HCT116 (cell line): ENCODE measurements around the gene GPR157. TPM values are rescaled to one million over a fixed set of nuclear protein-coding genes. Genes with fewer than 3 reads are reported as not detected.

Experiments used
- ATAC-seq: fragments of 200-7000 bp; cut with Tn5 transposase; 2 replicates; pipeline ENCODE4 v1.9.1; 2020; ENCODE audit warnings: mild to moderate bottlenecking, moderate library complexity
- BruUV-seq: library from RNA; stranded (reverse); fragments of 400-500 nt; replicated peaks from 2 replicates; lab custom pipeline; 2021; lab: Mats Ljungman, UMichigan
- CTCF ChIA-PET: fragments of 300-600 bp; sonication (Branson Sonifier 250); formaldehyde crosslinking; loops from one replicate; lab custom pipeline; 2021; ENCODE audit warnings: antibody characterized with exemption; lab: Charles Lee
- POLR2A ChIA-PET: fragments of 300-600, 350-600 bp; sonication (Branson Sonifier 250); formaldehyde crosslinking; loops from one replicate; lab custom pipeline; 2021; ENCODE audit warnings: antibody characterized with exemption; lab: Charles Lee
- RAD21 ChIA-PET, 2 experiments: fragments of 300-600 bp; sonication (Branson Sonifier 250); formaldehyde crosslinking; loops; one replicate each; lab custom pipeline; 2023; ENCODE audit warnings: low total read pairs in 2 of 2; ENCODE audit not compliant: uncharacterized antibody in 2 of 2, unreplicated experiment in 2 of 2, low non-redundant PET in 1 of 2; lab: Charles Lee
- DNase-seq: peaks from one replicate; pipeline ENCODE4 v3.0.0-alpha.2; 2010; ENCODE audit warnings: low read depth, low spot score
- H2AFZ ChIP-seq: fragments of 200-600 bp; shearing (Covaris generic), sonication (generic); 2 replicates; pipeline ENCODE4 v1.6.1; 2017; ENCODE audit warnings: low read depth, mixed run types, mixed read lengths, antibody characterized with exemption, low read length; ENCODE audit not compliant: poor library complexity, severe bottlenecking
- H3K27ac ChIP-seq: 2 replicates; pipeline ENCODE4 v1.5.1; 2012; ENCODE audit warnings: low read depth, low read length
- H3K27me3 ChIP-seq: fragments of 200-600 bp; sonication (generic); 2 replicates; pipeline ENCODE4 v1.6.1; 2016; ENCODE audit warnings: mixed run types, low read length, mixed read lengths; ENCODE audit not compliant: insufficient read depth
- H3K36me3 ChIP-seq, 2 experiments: fragments of 200-500 bp in 1 of 2; fragments of 200-600 bp in 1 of 2; sonication (Bioruptor generic) in 1 of 2; sonication (generic) in 1 of 2; 2 replicates each; pipeline versions ENCODE4 v1.5.1 to v1.6.1; 2014 to 2016; ENCODE audit warnings: low read length in 2 of 2, inconsistent platforms in 1 of 2, mixed read lengths in 1 of 2, mixed run types in 1 of 2; ENCODE audit not compliant: insufficient read depth in 2 of 2, control insufficient read depth in 1 of 2
- H3K4me1 ChIP-seq, 2 experiments: fragments of 200-600 bp in 1 of 2; sonication (generic) in 1 of 2; 2 replicates each; pipeline versions ENCODE4 v1.5.1 to v1.6.1; 2012 to 2017; ENCODE audit warnings: low read length in 2 of 2, inconsistent platforms in 1 of 2, mild to moderate bottlenecking in 1 of 2, mixed read lengths in 1 of 2, mixed run types in 1 of 2, moderate library complexity in 1 of 2; ENCODE audit not compliant: insufficient read depth in 2 of 2, control insufficient read depth in 1 of 2
- H3K4me2 ChIP-seq: fragments of 200-600 bp; sonication (generic); 2 replicates; pipeline ENCODE4 v1.6.1; 2017; ENCODE audit warnings: mixed run types, low read length, mixed read lengths
- H3K4me3 ChIP-seq, 2 experiments: fragments of 200-600 bp in 1 of 2; sonication (generic) in 1 of 2; replicated peaks in 1 of 2; 2 replicates each; pipeline ENCODE4 v1.5.1; 2011 to 2016; ENCODE audit warnings: low read length in 2 of 2, control low read depth in 1 of 2, low read depth in 1 of 2, mild to moderate bottlenecking in 1 of 2, mixed read lengths in 1 of 2, mixed run types in 1 of 2
- H3K79me2 ChIP-seq: fragments of 200-600 bp; sonication (generic); 2 replicates; pipeline ENCODE4 v1.6.1; 2017; ENCODE audit warnings: mild to moderate bottlenecking, mixed run types, low read length, moderate library complexity, mixed read lengths; ENCODE audit not compliant: insufficient read depth
- H3K9ac ChIP-seq: fragments of 200-600 bp; sonication (generic); 2 replicates; pipeline ENCODE4 v1.6.1; 2016; ENCODE audit warnings: low read length, mixed read lengths
- H3K9me2 ChIP-seq: fragments of 200-600 bp; sonication (generic), shearing (Covaris generic); 2 replicates; pipeline ENCODE4 v1.6.1; 2017; ENCODE audit warnings: mixed run types, mild to moderate bottlenecking, moderate library complexity; ENCODE audit not compliant: insufficient read depth
- H3K9me3 ChIP-seq, 2 experiments: fragments of 200-500 bp in 1 of 2; fragments of 200-600 bp in 1 of 2; sonication (Bioruptor generic) in 1 of 2; sonication (generic) in 1 of 2; 2 replicates each; pipeline ENCODE4 v1.6.1; 2014 to 2017; ENCODE audit warnings: low read length in 2 of 2, mixed read lengths in 2 of 2, inconsistent platforms in 1 of 2, low read depth in 1 of 2, mild to moderate bottlenecking in 1 of 2, mixed run types in 1 of 2, moderate library complexity in 1 of 2; ENCODE audit not compliant: control insufficient read depth in 1 of 2, insufficient read depth in 1 of 2
- H4K20me1 ChIP-seq: fragments of 200-600 bp; sonication (generic), shearing (Covaris generic); 2 replicates; pipeline ENCODE4 v1.6.1; 2017; ENCODE audit warnings: mixed run types, mild to moderate bottlenecking, moderate library complexity; ENCODE audit not compliant: insufficient read depth
- ATF3 ChIP-seq: IDR thresholded peaks from 2 replicates; pipeline ENCODE4 v1.6.1; 2012
- CBX3 ChIP-seq: IDR thresholded peaks from 2 replicates; pipeline ENCODE4 v1.6.1; 2012; ENCODE audit warnings: low read depth
- CEBPB ChIP-seq: IDR thresholded peaks from 2 replicates; pipeline ENCODE4 v1.6.1; 2012; ENCODE audit warnings: low read depth
- CTCF ChIP-seq, 3 experiments: fragments of 200-600 bp in 1 of 3; sonication (generic) in 1 of 3; IDR thresholded peaks in 2 of 3; conservative IDR thresholded peaks in 1 of 3; 2 replicates each; pipeline ENCODE4 v1.5.1; 2012 to 2017; ENCODE audit warnings: low read depth in 2 of 3, low read length in 2 of 3, antibody characterized with exemption in 1 of 3, borderline replicate concordance in 1 of 3, control low read depth in 1 of 3, mild to moderate bottlenecking in 1 of 3, mixed read lengths in 1 of 3, mixed run types in 1 of 3, moderate library complexity in 1 of 3; ENCODE audit not compliant: insufficient read depth in 1 of 3
- EGR1 ChIP-seq: IDR thresholded peaks from 2 replicates; pipeline ENCODE4 v1.6.1; 2012; ENCODE audit warnings: low read depth
- EZH2 ChIP-seq: fragments of 200-600 bp; sonication (generic); IDR thresholded peaks from 2 replicates; pipeline ENCODE4 v1.6.1; 2017; ENCODE audit warnings: antibody characterized with exemption, mixed run types
- EZH2phosphoT487 ChIP-seq: fragments of 200-600 bp; IDR thresholded peaks from 2 replicates; pipeline ENCODE4 v1.6.1; 2018; ENCODE audit warnings: antibody characterized with exemption, borderline replicate concordance
- FOSL1 ChIP-seq: IDR thresholded peaks from 2 replicates; pipeline ENCODE4 v1.6.1; 2012; ENCODE audit warnings: low read depth
- JUND ChIP-seq: IDR thresholded peaks from 2 replicates; pipeline ENCODE4 v1.6.1; 2012
- MAX ChIP-seq: IDR thresholded peaks from 2 replicates; pipeline ENCODE4 v1.6.1; 2012
- POLR2AphosphoS5 ChIP-seq: IDR thresholded peaks from 2 replicates; pipeline ENCODE4 v1.6.1; 2011; ENCODE audit warnings: mild to moderate bottlenecking, low read depth, low read length, moderate library complexity
- RAD21 ChIP-seq: IDR thresholded peaks from 2 replicates; pipeline ENCODE4 v1.6.1; 2012; ENCODE audit warnings: low read depth, mild to moderate bottlenecking
- REST ChIP-seq: IDR thresholded peaks from 2 replicates; pipeline ENCODE4 v1.6.1; 2012; ENCODE audit warnings: low read depth
- SP1 ChIP-seq: IDR thresholded peaks from 2 replicates; pipeline ENCODE4 v1.6.1; 2012; ENCODE audit warnings: low read depth
- SRF ChIP-seq: IDR thresholded peaks from 2 replicates; pipeline ENCODE4 v1.6.1; 2012; ENCODE audit warnings: low read depth
- TCF7L2 ChIP-seq: IDR thresholded peaks from 2 replicates; pipeline ENCODE4 v1.7.0; 2011; ENCODE audit warnings: borderline replicate concordance, inconsistent platforms; ENCODE audit not compliant: insufficient read depth, insufficient read length; ENCODE audit errors: extremely low read depth
- YY1 ChIP-seq: IDR thresholded peaks from 2 replicates; pipeline ENCODE4 v1.6.1; 2011; ENCODE audit warnings: low read length, low read depth, moderate library complexity, mild to moderate bottlenecking; ENCODE audit not compliant: insufficient replicate concordance; ENCODE audit errors: extremely low read depth
- ZBTB33 ChIP-seq: IDR thresholded peaks from 2 replicates; pipeline ENCODE4 v1.6.1; 2011; ENCODE audit warnings: mild to moderate bottlenecking, low read length, moderate library complexity; ENCODE audit not compliant: insufficient replicate concordance; ENCODE audit errors: extremely low read depth
- ZFX ChIP-seq: fragments of 450-650 bp; IDR thresholded peaks from 2 replicates; pipeline ENCODE4 v1.6.1; 2017
- ZNF274 ChIP-seq: fragments of 200-500 bp; sonication (Bioruptor generic); IDR thresholded peaks from 2 replicates; pipeline ENCODE4 v1.6.1; 2014; ENCODE audit warnings: mild to moderate bottlenecking, low read depth, low read length, inconsistent platforms
- intact Hi-C: fragments of 100-400 bp; cut with micrococcal nuclease; formaldehyde crosslinking; loops from 2 replicates; pipeline ENCODE4 v1.10.0; 2022
- total RNA-seq: library from RNA; stranded (reverse); gene quantifications from one replicate; pipeline ENCODE4 v1.2.1, GENCODE V29; 2021; ENCODE audit not compliant: unreplicated experiment

The GPR157 gene
- total RNA-seq, 1 experiment from 2014 or later = 7.7 TPM

GRCh38 chr1:9107136-9107535 is 21.8 kb downstream of the GPR157 start:
- Histone ChIP-seq H3K4me1 (peaks cover 0 to 3% of the 10 kb centered on the region in 2 experiments; a peak in 2 of 4 replicates), H3K4me3 (no peak overlapping the region), H3K9ac (no peak overlapping the region), H3K27ac (no peak overlapping the region), H3K9me3 (no peaks in the 10 kb centered on the region), H2AFZ (no peak overlapping the region), H3K9me2 (no peaks in the 10 kb centered on the region), H3K4me2 (no peak overlapping the region), H3K36me3 (peaks cover 0 to 3% of the 10 kb centered on the region in 2 experiments; a peak in 2 of 4 replicates), H3K27me3 (no peaks in the 10 kb centered on the region), H4K20me1 (no peaks in the 10 kb centered on the region), H3K79me2 (no peaks in the 10 kb centered on the region)
- DNase-seq = no peak
- ChIA-PET RAD21 (no interaction called here), CTCF (no interaction called here), POLR2A (interaction anchor here (0.6 kb wide), 1 partner anchor 100 kb away, joined by 3 read pairs; no protein-coding TSS in a partner anchor)
- TF ChIP-seq MAX (no peak), SP1 (no peak), CEBPB (no peak), EGR1 (no peak), RAD21 (no peak), REST (no peak), TCF7L2 (no peak), POLR2AphosphoS5 (no peak), YY1 (no peak), CTCF (IDR thresholded peaks at IDR 0.05 in 2 of 3, conservative IDR thresholded peaks at IDR 0.05 in 1 of 3; ENCODE audit: borderline replicate concordance in 1 of 3, insufficient read depth in 1 of 3, low read depth in 2 of 3, low read length in 2 of 3) (no peak), EZH2phosphoT487 (no peak), ZFX (no peak), CBX3 (no peak), ATF3 (no peak), ZBTB33 (no peak), FOSL1 (no peak), JUND (no peak), EZH2 (no peak), SRF (no peak), ZNF274 (no peak)
- BruUV-seq = no TSS peak
- intact Hi-C loops = no loop called here
- no peak for ATAC-seq
